HG02981 (cell line): Measurements from ENCODE around the gene PSMD1.

Experiments
- ATAC-seq: cut with Tn5 transposase; IDR thresholded peaks from one replicate; pipeline ENCODE4 v1.9.1; 2021; ENCODE audit warnings: mild to moderate bottlenecking, moderate library complexity; ENCODE audit not compliant: unreplicated experiment

PSMD1 gene

GRCh38 chr2:231110551-231110950 is 53.9 kb downstream of the PSMD1 start:
- ATAC-seq, result no peak

- ATAC-seq, result no peak
These were observed 55.3 kb downstream of the PSMD1 start for GRCh38 chr2:231111987-231112386.

GRCh38 chr2:231113489-231113888 is 56.8 kb downstream of the PSMD1 start:
- ATAC-seq, result no peak

GRCh38 chr2:231115651-231116050 is 59.0 kb downstream of the PSMD1 start:
- no peak for ATAC-seq

- ATAC-seq, result no peak
These were observed 60.5 kb downstream of the PSMD1 start for GRCh38 chr2:231117148-231117547.

GRCh38 chr2:231117922-231118613 is 61.4 kb downstream of the PSMD1 start:
- ATAC-seq, result no peak

GRCh38 chr2:231118614-231118942 is 61.9 kb downstream of the PSMD1 start:
- no peak for ATAC-seq

- ATAC-seq, result no peak
These were observed 66.8 kb downstream of the PSMD1 start for GRCh38 chr2:231123362-231123898.

- ATAC-seq, result no peak
These were observed 68.3 kb downstream of the PSMD1 start, which contains the start of gene HTR2B for GRCh38 chr2:231124838-231125568. HTR2B (minus strand) TSS chr2:231125042; CDS start chr2:231123764, 1,278 bp downstream.

GRCh38 chr2:231126123-231126522 is 69.5 kb downstream of the PSMD1 start:
- no peak for ATAC-seq

- no peak for ATAC-seq
These were observed 70.8 kb downstream of the PSMD1 start for GRCh38 chr2:231127480-231127879.

- ATAC-seq, result no peak
These were observed 71.3 kb downstream of the PSMD1 start for GRCh38 chr2:231127936-231128335.

- ATAC-seq, result no peak
These were observed 71.9 kb downstream of the PSMD1 start for GRCh38 chr2:231128541-231128940.

- ATAC-seq, result no peak
These were observed 72.5 kb downstream of the PSMD1 start for GRCh38 chr2:231129216-231129615.

- no peak for ATAC-seq
These were observed 73.8 kb downstream of the PSMD1 start for GRCh38 chr2:231130336-231131056.

GRCh38 chr2:231132129-231132528 is 75.5 kb downstream of the PSMD1 start:
- no peak for ATAC-seq

- no peak for ATAC-seq
These were observed 76.9 kb downstream of the PSMD1 start for GRCh38 chr2:231133365-231134099.

- ATAC-seq, result no peak
These were observed 78.4 kb downstream of the PSMD1 start for GRCh38 chr2:231134910-231135655.

- no peak for ATAC-seq
These were observed 82.0 kb downstream of the PSMD1 start for GRCh38 chr2:231138699-231139098.

- ATAC-seq, result no peak
These were observed 83.1 kb downstream of the PSMD1 start for GRCh38 chr2:231139796-231140195.
